Measurements from ENCODE around the gene AFAP1L1. TPM values are rescaled to one million over a fixed set of nuclear protein-coding genes. Genes with fewer than 3 reads are reported as not detected.

The AFAP1L1 gene
- total and polyA plus RNA-seq, 9 of the 15 experiments (the other 6 are each of a cell fraction or from before 2014, with no cell fraction given), result 0.01 to 0.12 (median 0.03) TPM; not detected in 4

DNA sequence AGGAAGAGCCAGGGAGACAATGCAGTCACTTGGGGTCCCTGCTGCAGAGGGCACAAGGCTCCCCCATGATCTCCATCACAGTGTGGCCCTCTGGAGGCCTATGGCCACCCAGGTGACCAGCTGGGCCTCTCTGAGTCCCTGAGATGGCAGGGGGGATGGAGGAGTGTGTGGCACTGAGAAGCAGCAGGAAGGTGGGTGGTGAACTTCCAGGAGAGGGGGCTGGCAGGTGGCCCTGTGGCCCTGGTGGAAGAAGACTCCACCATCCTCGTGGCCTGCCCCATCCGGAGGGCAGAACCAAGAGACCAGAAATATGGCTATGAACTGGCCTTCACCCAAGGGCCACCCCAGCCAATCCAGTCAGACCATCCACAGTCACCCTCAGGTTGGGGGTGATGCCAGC, 31.7 kb upstream of the AFAP1L1 start (continued):
- TF ChIP-seq, protein P1, sequence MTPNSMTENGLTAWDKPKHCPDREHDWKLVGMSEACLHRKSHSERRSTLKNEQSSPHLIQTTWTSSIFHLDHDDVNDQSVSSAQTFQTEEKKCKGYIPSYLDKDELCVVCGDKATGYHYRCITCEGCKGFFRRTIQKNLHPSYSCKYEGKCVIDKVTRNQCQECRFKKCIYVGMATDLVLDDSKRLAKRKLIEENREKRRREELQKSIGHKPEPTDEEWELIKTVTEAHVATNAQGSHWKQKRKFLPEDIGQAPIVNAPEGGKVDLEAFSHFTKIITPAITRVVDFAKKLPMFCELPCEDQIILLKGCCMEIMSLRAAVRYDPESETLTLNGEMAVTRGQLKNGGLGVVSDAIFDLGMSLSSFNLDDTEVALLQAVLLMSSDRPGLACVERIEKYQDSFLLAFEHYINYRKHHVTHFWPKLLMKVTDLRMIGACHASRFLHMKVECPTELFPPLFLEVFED (CRISPR knock-in tag; conservative IDR thresholded peaks at IDR 0.05), result no peak
- TF ChIP-seq, protein P2, sequence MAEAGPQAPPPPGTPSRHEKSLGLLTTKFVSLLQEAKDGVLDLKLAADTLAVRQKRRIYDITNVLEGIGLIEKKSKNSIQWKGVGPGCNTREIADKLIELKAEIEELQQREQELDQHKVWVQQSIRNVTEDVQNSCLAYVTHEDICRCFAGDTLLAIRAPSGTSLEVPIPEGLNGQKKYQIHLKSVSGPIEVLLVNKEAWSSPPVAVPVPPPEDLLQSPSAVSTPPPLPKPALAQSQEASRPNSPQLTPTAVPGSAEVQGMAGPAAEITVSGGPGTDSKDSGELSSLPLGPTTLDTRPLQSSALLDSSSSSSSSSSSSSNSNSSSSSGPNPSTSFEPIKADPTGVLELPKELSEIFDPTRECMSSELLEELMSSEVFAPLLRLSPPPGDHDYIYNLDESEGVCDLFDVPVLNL (CRISPR knock-in tag; IDR thresholded peaks at IDR 0.05; ENCODE audit: low read depth), result no peak
- TF ChIP-seq ZNF76 (CRISPR knock-in tag; IDR thresholded peaks at IDR 0.05; ENCODE audit: borderline replicate concordance) (0 out of 2 replicates have a peak, but pooled peaks have one; percentile 66), TFAM (CRISPR knock-in tag; conservative IDR thresholded peaks at IDR 0.05) (no peak), ESRRB (CRISPR knock-in tag; IDR thresholded peaks at IDR 0.05; ENCODE audit: borderline replicate concordance) (no peak), ILF3 (IDR thresholded peaks at IDR 0.05; ENCODE audit: borderline replicate concordance) (no peak)

DNA sequence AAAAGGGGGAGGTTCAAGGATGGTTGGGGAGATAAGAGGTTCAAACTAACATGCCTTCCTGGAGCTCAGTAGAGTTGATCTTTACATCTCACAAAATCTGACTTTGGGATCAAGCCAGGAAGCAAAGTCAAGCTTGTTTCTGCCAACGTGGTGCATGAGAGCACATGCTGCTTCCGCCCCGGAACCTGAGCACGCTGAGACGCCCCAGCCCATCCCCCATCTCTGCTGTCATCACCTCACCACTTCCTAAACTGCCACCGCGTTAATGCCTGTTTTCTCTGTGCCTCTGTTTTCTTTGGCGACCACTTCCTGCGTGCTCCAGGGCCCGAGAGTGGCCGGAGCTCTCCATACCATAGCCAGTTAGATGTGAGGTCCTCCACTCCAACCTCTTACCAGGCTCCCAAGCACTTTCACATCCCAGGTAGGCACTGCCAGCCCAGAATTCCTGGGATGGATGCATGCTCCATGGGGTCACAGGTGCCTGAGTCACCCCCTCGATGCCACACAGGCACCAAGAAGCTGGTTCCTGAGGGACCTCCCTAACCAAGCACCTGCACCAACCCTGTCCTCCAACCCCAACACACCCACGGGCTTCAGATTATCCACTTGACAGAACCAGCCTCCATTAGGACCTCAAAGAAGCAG, 31.2 kb upstream of the AFAP1L1 start:
- Histone ChIP-seq H3K9me3 (replicated peaks; ENCODE audit: control insufficient read depth, insufficient read depth, low read depth, low read length) (no peaks in the 10 kb centered on the region), H3K79me2 (ENCODE audit: control insufficient read depth, insufficient read depth, low read length) (no peaks in the 10 kb centered on the region), H2AFZ (ENCODE audit: low read depth, low read length) (peak overlapping the region; percentile 48; the same call in 1 of the 2 replicates), H4K20me1 (replicated peaks; ENCODE audit: control insufficient read depth, insufficient read depth, low read length) (no peaks in the 10 kb centered on the region), H3K4me1 (replicated peaks in 1 of 2; ENCODE audit: control insufficient read depth in 2 of 2, insufficient read depth in 2 of 2, low read length in 2 of 2) (peaks cover 0 to 14% of the 10 kb centered on the region in 2 experiments; a peak in 1 of 5 replicates), H3K4me3 (no peak overlapping the region), H3K27me3 (ENCODE audit: control insufficient read depth in 2 of 2, insufficient read depth in 2 of 2, low read length in 2 of 2) (peaks cover 8 to 46% of the 10 kb centered on the region in 2 experiments; a peak in 4 of 5 replicates), H3K4me2 (ENCODE audit: insufficient read depth, low read length) (no peak overlapping the region), H3K9ac (ENCODE audit: insufficient read depth in 1 of 2, low read depth in 2 of 2, low read length in 2 of 2) (no peak overlapping the region), H3K27ac (ENCODE audit: extremely low read depth, low read depth, low read length) (no peak overlapping the region), H3K9me1 (ENCODE audit: control insufficient read depth, insufficient read depth, low read length) (no peaks in the 10 kb centered on the region), H3K36me3 (ENCODE audit: control insufficient read depth, insufficient read depth, low read length) (no peaks in the 10 kb centered on the region)
- FAIRE-seq (no peak), ATAC-seq (peak; percentile 29; the same call in 2 of the 3 replicates), DNase-seq (ENCODE audit: extremely low read depth in 1 of 4, low spot score in 3 of 4) (peak in 1 of 4 experiments; percentile 7)
- 3% methylated on average over 13 of the region's 13 CpGs for WGBS (ENCODE audit: insufficient coverage, low coverage, missing lambda C conversion rate)
- ChIA-PET POLR2A (interaction anchor here (0.8 to 0.9 kb wide), 2 partner anchors 9 to 15 kb away, joined by 3 to 4 read pairs; no protein-coding TSS in a partner anchor), CTCF (ENCODE audit: low intra/inter-chr PET ratio) (no interaction called here)
- BruUV-seq (replicated peaks), result no TSS peak
- intact Hi-C loops (cut with micrococcal nuclease) (no loop called here), in situ Hi-C loops (cut with MboI) (no loop called here)
- peak; percentile 83 for TF ChIP-seq MEIS2 (IDR thresholded peaks at IDR 0.05; ENCODE audit: partially characterized antibody)
- no peak for TF ChIP-seq RHOXF2B (CRISPR knock-in tag; conservative IDR thresholded peaks at IDR 0.05)

Data from K562 (cell line).